ENCODE measurements around the gene CSF2RB.

The CSF2RB gene

DNA sequence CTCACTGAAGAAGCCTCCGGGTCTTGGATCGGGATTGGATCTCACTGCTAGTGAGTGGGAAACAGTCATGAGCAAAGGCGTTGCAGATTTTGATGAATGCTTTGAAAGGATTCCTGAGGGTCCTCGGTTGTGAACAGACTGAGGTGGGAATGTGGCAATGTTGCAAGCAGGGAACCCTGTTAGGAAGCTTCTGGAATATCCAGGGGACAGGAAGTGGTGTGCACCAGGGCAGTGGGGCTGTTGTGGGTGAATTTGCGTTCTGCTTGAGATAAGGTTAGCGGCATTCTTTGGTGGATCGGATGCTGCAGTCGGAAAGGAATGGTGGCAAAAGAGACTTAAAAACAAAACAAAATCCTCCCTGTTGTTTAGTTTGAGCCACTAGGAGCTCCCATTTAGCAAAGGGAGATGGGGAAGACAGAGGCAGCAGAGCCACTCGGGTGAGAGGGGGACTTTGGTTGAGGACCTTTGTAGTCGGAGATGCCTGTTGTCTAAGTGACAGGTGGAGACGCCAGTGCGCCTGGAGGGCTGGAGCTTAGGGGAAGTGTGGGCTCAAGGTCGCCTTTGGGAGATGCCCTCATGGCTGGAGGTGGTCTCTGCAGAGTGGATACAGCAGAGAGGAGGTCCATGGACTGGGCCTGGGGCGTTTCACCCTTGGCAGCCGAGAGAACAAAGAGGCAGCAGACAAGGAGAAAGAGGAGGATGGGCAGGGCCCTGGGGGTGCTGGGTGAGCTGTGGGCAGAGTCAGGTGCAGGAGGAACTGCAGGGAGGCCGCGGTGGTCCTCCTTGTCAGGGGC is 37.6 kb downstream of the CSF2RB start:
- no peak for TF ChIP-seq FOXP2 (optimal IDR thresholded peaks at IDR 0.05; ENCODE audit: borderline replicate concordance, extremely low read depth, extremely low read length, insufficient read depth)

DNA sequence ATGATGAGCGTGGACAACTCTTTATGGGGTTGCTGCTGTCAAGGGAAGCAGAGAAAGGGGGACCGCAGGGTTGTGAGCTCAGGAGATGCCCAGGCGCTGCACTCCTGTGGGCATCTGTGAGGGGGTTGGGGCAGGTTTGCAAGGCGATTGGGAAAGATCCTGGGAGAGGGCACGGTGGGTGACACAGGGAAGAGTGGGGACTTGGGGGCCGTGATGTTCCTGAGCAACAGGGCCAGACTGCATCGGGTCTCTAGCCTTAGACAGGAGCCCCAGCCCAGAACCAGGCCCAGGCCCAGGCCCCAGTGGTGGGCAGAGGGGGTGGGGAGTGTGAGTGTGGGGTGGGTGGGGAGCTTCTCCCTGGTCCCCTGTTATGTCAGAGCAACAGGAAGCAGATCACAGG is 38.3 kb downstream of the CSF2RB start:
- TF ChIP-seq FOXP2 (optimal IDR thresholded peaks at IDR 0.05; ENCODE audit: borderline replicate concordance, extremely low read depth, extremely low read length, insufficient read depth) (no peak), TAF1 (IDR thresholded peaks at IDR 0.05; ENCODE audit: borderline replicate concordance, insufficient read depth, low read length) (no peak), POLR2AphosphoS5 (IDR thresholded peaks at IDR 0.05; ENCODE audit: low read depth, low read length) (no peak), SIN3A (IDR thresholded peaks at IDR 0.05; ENCODE audit: borderline replicate concordance, insufficient read depth, low read length) (no peak)
- TF ChIP-seq, protein P1, sequence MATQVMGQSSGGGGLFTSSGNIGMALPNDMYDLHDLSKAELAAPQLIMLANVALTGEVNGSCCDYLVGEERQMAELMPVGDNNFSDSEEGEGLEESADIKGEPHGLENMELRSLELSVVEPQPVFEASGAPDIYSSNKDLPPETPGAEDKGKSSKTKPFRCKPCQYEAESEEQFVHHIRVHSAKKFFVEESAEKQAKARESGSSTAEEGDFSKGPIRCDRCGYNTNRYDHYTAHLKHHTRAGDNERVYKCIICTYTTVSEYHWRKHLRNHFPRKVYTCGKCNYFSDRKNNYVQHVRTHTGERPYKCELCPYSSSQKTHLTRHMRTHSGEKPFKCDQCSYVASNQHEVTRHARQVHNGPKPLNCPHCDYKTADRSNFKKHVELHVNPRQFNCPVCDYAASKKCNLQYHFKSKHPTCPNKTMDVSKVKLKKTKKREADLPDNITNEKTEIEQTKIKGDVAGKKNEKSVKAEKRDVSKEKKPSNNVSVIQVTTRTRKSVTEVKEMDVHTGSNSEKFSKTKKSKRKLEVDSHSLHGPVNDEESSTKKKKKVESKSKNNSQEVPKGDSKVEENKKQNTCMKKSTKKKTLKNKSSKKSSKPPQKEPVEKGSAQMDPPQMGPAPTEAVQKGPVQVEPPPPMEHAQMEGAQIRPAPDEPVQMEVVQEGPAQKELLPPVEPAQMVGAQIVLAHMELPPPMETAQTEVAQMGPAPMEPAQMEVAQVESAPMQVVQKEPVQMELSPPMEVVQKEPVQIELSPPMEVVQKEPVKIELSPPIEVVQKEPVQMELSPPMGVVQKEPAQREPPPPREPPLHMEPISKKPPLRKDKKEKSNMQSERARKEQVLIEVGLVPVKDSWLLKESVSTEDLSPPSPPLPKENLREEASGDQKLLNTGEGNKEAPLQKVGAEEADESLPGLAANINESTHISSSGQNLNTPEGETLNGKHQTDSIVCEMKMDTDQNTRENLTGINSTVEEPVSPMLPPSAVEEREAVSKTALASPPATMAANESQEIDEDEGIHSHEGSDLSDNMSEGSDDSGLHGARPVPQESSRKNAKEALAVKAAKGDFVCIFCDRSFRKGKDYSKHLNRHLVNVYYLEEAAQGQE (IDR thresholded peaks at IDR 0.05; ENCODE audit: insufficient read depth in 1 of 2, low read depth in 2 of 2, low read length in 2 of 2) = no peak

DNA sequence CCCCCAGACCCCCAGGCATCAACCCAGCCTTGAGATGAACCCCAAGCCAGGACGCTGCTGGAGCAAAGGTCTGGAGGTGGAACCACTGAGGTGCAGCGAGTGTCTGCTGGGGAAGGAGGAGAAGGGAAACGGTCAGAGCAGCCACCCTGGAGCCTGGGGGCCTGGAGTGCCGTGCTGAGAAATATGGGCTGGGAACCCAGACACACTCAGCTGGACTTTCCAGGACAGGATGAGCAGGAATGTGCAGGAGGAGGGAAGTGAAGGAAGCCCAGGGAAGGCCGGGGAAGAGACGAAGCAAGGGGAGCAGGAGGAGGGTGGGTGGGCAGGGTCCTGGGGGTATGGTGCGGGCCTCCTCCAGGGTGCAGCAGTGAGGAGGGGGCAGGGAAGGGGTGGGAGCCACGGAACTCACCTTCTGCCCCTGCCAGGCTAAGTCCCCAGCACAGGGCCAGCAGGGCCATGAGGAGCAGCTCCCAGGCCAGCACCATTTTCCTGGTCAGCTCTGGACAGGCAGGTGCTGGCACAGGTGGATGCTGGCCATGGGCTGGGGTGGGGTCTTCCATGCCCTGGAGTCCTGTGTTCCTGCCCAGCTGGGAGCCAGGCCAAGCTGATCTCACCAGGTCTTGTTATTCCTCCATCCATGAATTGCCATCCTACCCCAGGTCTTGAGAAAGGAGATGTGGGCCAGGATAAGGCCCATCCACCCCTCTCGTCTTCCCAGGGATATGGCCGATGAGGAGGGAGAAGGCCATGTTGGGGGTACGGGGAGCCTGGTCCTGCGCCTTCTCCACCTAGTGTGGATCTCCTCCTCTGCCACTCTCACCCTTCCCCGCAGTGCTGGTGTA is 40.0 kb downstream of the CSF2RB start:
- TF ChIP-seq, protein P1 (IDR thresholded peaks at IDR 0.05; ENCODE audit: insufficient read depth in 1 of 2, low read depth in 2 of 2, low read length in 2 of 2) = no peak
- TF ChIP-seq SIN3A (IDR thresholded peaks at IDR 0.05; ENCODE audit: borderline replicate concordance, insufficient read depth, low read length) (no peak), FOXP2 (optimal IDR thresholded peaks at IDR 0.05; ENCODE audit: borderline replicate concordance, extremely low read depth, extremely low read length, insufficient read depth) (no peak), POLR2AphosphoS5 (IDR thresholded peaks at IDR 0.05; ENCODE audit: low read depth, low read length) (no peak), TAF1 (IDR thresholded peaks at IDR 0.05; ENCODE audit: borderline replicate concordance, insufficient read depth, low read length) (no peak)

DNA sequence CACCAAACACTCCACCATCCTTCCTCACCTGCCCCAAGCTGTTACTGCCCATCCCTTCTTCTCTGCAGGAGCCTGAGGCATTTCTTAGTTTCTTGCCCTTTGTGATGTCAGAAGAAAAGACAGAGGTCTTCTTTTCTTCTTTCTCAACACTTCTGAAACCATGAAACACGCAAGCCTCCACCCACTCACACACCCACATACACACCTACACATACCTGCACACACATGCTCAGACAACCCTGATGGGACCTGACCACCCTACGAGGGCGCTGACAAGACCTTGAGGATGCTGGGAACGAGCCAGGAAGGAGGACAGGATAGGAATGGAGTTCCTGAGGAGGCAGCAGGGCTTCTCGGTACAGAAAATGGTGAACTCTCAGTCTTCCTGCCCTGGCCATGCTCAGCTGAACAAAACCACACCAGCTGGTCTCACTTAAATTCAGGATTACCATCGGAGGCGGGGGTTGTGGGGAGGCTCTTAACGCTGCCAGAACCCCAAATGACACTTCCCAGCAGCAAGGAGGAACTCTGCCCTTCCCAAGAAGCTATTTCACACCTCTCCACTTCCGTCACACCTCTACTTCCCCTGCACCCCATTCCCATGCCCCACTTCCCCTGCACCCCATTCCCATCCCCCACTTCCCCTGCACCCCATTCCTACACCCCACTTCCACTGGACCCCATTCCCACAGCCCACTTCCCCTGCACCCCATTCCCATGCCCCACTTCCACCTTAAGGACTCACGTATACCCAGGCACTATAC is 41.0 kb downstream of the CSF2RB start:
- TF ChIP-seq, protein P1 (IDR thresholded peaks at IDR 0.05; ENCODE audit: insufficient read depth in 1 of 2, low read depth in 2 of 2, low read length in 2 of 2) = no peak
- TF ChIP-seq SIN3A (IDR thresholded peaks at IDR 0.05; ENCODE audit: borderline replicate concordance, insufficient read depth, low read length) (no peak), POLR2AphosphoS5 (IDR thresholded peaks at IDR 0.05; ENCODE audit: low read depth, low read length) (no peak), FOXP2 (optimal IDR thresholded peaks at IDR 0.05; ENCODE audit: borderline replicate concordance, extremely low read depth, extremely low read length, insufficient read depth) (no peak)

DNA sequence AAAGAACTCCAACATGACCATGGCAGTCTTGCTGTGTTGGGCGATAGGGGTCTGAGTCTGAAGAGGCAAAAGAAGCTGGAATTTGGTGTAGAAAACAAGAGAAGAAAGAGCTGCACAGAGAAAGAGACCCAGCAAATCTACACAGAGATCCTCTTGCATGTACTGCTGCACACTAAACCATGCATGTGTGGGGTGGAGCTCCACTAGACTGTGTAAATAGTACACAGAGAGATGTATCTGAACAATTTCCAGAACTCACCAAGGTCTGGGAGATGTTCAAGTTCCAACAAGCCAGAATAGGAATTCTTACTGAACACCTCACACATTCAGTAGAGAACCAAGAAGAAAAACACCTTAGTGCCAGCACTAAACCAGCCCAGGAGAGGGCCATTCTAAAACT is 42.3 kb downstream of the CSF2RB start:
- TF ChIP-seq TAF1 (IDR thresholded peaks at IDR 0.05; ENCODE audit: borderline replicate concordance, insufficient read depth, low read length) (no peak), POLR2AphosphoS5 (IDR thresholded peaks at IDR 0.05; ENCODE audit: low read depth, low read length) (no peak), FOXP2 (optimal IDR thresholded peaks at IDR 0.05; ENCODE audit: borderline replicate concordance, extremely low read depth, extremely low read length, insufficient read depth) (no peak), SIN3A (IDR thresholded peaks at IDR 0.05; ENCODE audit: borderline replicate concordance, insufficient read depth, low read length) (no peak)
- TF ChIP-seq, protein P1 (IDR thresholded peaks at IDR 0.05; ENCODE audit: insufficient read depth in 1 of 2, low read depth in 2 of 2, low read length in 2 of 2) = no peak
